ENCODE results near the gene FARS2. TPM values are rescaled to one million over a fixed set of nuclear protein-coding genes. Genes with fewer than 3 reads are reported as not detected.

Gene FARS2
- total and polyA plus RNA-seq, 2 donors (not counting 3 experiments of a cell fraction or from before 2014, with no cell fraction given) = 20.2 to 20.5 TPM

- intact Hi-C loops (cut with micrococcal nuclease) (no loop called here), dilution Hi-C loops (cut with MboI; ENCODE audit: extremely low pct_ligation_motif_present, low sequenced_read_pairs) (no loop called here)
- DNase-seq (ENCODE audit: low read depth, low spot score) (no peak), FAIRE-seq (no peak)
- TF ChIP-seq, protein P1, sequence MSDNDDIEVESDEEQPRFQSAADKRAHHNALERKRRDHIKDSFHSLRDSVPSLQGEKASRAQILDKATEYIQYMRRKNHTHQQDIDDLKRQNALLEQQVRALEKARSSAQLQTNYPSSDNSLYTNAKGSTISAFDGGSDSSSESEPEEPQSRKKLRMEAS (IDR thresholded peaks at IDR 0.05; ENCODE audit: insufficient read depth, insufficient read length) = no peak
- TF ChIP-seq FOS (IDR thresholded peaks at IDR 0.05; ENCODE audit: borderline replicate concordance, insufficient read depth, low read length) (no peak), POLR2A (IDR thresholded peaks at IDR 0.05; ENCODE audit: low read depth, low read length) (no peak), GATA2 (IDR thresholded peaks at IDR 0.05; ENCODE audit: insufficient read depth, insufficient read length, low read depth, low read length) (no peak), MYC (IDR thresholded peaks at IDR 0.05; ENCODE audit: low read depth, low read length) (no peak), EZH2 (IDR thresholded peaks at IDR 0.05; ENCODE audit: borderline replicate concordance, low read depth, low read length, severe bottlenecking) (no peak), POLR2AphosphoS5 (IDR thresholded peaks at IDR 0.05; ENCODE audit: insufficient read depth, low read depth, low read length) (no peak), JUN (IDR thresholded peaks at IDR 0.05; ENCODE audit: borderline replicate concordance, insufficient read depth, insufficient read length, low read depth) (no peak)
- no peak overlapping the region for H2AFZ ChIP-seq (ENCODE audit: low read depth, low read length)
- no peaks in the 10 kb centered on the region for H3K79me2 ChIP-seq (ENCODE audit: control insufficient read depth, insufficient read depth, low read length)
- no peaks in the 10 kb centered on the region for H4K20me1 ChIP-seq (replicated peaks; ENCODE audit: control insufficient read depth, extremely low read depth, insufficient read depth, low read length)
- BruUV-seq (replicated peaks) = no TSS peak
- no peaks in the 10 kb centered on the region for H3K9me3 ChIP-seq (replicated peaks; ENCODE audit: control insufficient read depth, insufficient read depth, low read length)
- H3K4me3 ChIP-seq (replicated peaks in 1 of 3; ENCODE audit: insufficient read depth in 1 of 3, low read depth in 1 of 3, low read length in 3 of 3) = no peak overlapping the region
- CTCF ChIA-PET = no interaction called here
- POLR2A ChIA-PET = no interaction called here
- H3K9ac ChIP-seq (replicated peaks; ENCODE audit: extremely low read depth, insufficient read depth, low read length) = no peak overlapping the region
- H3K4me2 ChIP-seq (ENCODE audit: insufficient read depth, low read length) = no peak overlapping the region
- no peaks in the 10 kb centered on the region for H3K4me1 ChIP-seq (ENCODE audit: control insufficient read depth, extremely low read depth, insufficient read depth, low read length)
- H3K27ac ChIP-seq (ENCODE audit: insufficient read depth, low read depth, low read length) = no peak overlapping the region
- no peaks in the 10 kb centered on the region for H3K36me3 ChIP-seq (ENCODE audit: control insufficient read depth in 2 of 2, extremely low read depth in 1 of 2, insufficient read depth in 2 of 2, low read length in 2 of 2)
- no peaks in the 10 kb centered on the region for H3K9me1 ChIP-seq (replicated peaks; ENCODE audit: control insufficient read depth, extremely low read depth, insufficient read depth, low read length)
- H3K27me3 ChIP-seq (ENCODE audit: control insufficient read depth in 2 of 2, insufficient read depth in 2 of 2, low read length in 2 of 2) = no peaks in the 10 kb centered on the region
These were observed 519.7 kb downstream of the FARS2 start for GRCh38 chr6:5781019-5781418.

DNA sequence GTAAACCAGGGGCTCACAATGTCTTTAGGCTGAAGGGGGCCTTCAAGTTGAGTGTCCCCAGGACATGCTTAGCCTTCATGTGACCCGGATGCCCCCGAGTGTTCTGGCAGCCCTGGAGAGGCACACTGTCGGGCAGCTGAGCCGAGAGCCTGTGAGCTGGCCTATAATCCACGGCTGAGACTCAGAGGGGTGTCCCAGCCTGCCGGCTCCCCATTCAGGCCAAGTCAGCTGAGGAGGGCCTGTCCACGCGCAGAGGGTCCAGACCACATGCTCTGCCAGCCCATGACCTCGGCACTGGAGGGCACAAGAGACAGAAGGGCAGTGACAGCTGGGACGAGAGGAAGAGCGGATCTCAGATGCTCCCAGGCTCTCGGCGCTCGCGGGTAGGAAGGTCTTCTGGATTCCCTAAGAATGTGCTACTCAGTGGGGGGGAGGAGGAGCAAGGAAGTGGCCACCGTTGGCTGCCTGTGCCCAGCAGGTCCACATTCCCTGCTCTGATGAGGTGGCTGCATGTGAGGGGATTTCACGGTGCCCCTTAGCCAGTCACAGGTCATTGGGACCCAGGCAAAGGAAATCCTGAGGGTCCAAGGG is 520.7 kb downstream of the FARS2 start:
- Histone ChIP-seq H2AFZ (ENCODE audit: low read depth, low read length) (no peak overlapping the region), H3K4me3 (replicated peaks in 1 of 3; ENCODE audit: insufficient read depth in 1 of 3, low read depth in 1 of 3, low read length in 3 of 3) (no peak overlapping the region), H3K27me3 (ENCODE audit: control insufficient read depth in 2 of 2, insufficient read depth in 2 of 2, low read length in 2 of 2) (no peaks in the 10 kb centered on the region), H3K9me3 (replicated peaks; ENCODE audit: control insufficient read depth, insufficient read depth, low read length) (no peaks in the 10 kb centered on the region), H3K4me2 (ENCODE audit: insufficient read depth, low read length) (no peak overlapping the region), H3K27ac (ENCODE audit: insufficient read depth, low read depth, low read length) (no peak overlapping the region), H3K79me2 (ENCODE audit: control insufficient read depth, insufficient read depth, low read length) (no peaks in the 10 kb centered on the region), H4K20me1 (replicated peaks; ENCODE audit: control insufficient read depth, extremely low read depth, insufficient read depth, low read length) (no peaks in the 10 kb centered on the region), H3K4me1 (ENCODE audit: control insufficient read depth, extremely low read depth, insufficient read depth, low read length) (no peaks in the 10 kb centered on the region), H3K36me3 (ENCODE audit: control insufficient read depth in 2 of 2, extremely low read depth in 1 of 2, insufficient read depth in 2 of 2, low read length in 2 of 2) (no peaks in the 10 kb centered on the region), H3K9me1 (replicated peaks; ENCODE audit: control insufficient read depth, extremely low read depth, insufficient read depth, low read length) (no peaks in the 10 kb centered on the region), H3K9ac (replicated peaks; ENCODE audit: extremely low read depth, insufficient read depth, low read length) (no peak overlapping the region)
- DNase-seq (ENCODE audit: low read depth, low spot score) (no peak), FAIRE-seq (no peak)
- ChIA-PET CTCF (no interaction called here), POLR2A (no interaction called here)
- intact Hi-C loops (cut with micrococcal nuclease) (no loop called here), dilution Hi-C loops (cut with MboI; ENCODE audit: extremely low pct_ligation_motif_present, low sequenced_read_pairs) (no loop called here)
- TF ChIP-seq MYC (IDR thresholded peaks at IDR 0.05; ENCODE audit: low read depth, low read length) = no peak
- TF ChIP-seq, protein P1 (IDR thresholded peaks at IDR 0.05; ENCODE audit: insufficient read depth, insufficient read length) = no peak
- no peak for TF ChIP-seq FOS (IDR thresholded peaks at IDR 0.05; ENCODE audit: borderline replicate concordance, insufficient read depth, low read length)
- TF ChIP-seq POLR2A (IDR thresholded peaks at IDR 0.05; ENCODE audit: low read depth, low read length) = no peak
- no peak for TF ChIP-seq JUN (IDR thresholded peaks at IDR 0.05; ENCODE audit: borderline replicate concordance, insufficient read depth, insufficient read length, low read depth)
- TF ChIP-seq GATA2 (IDR thresholded peaks at IDR 0.05; ENCODE audit: insufficient read depth, insufficient read length, low read depth, low read length) = no peak
- TF ChIP-seq EZH2 (IDR thresholded peaks at IDR 0.05; ENCODE audit: borderline replicate concordance, low read depth, low read length, severe bottlenecking) = no peak
- TF ChIP-seq CTCF (IDR thresholded peaks at IDR 0.05; ENCODE audit: extremely low read depth in 1 of 2, insufficient read depth in 1 of 2, low read depth in 1 of 2, low read length in 2 of 2) = no peak
- TF ChIP-seq POLR2AphosphoS5 (IDR thresholded peaks at IDR 0.05; ENCODE audit: insufficient read depth, low read depth, low read length) = no peak
- BruUV-seq (replicated peaks) = no TSS peak
